Sigmoid colon (tissue), 4 donors: ENCODE results near the gene SATB2.

Experiments used
- CTCF ChIP-seq, 4 experiments: fragments of 450-650 bp in 3 of 4; fragments of 200-600 bp in 1 of 4; IDR thresholded peaks; one replicate each; pipeline ENCODE4 v1.5.1; 2016 to 2019; ENCODE audit warnings: antibody characterized with exemption in 4 of 4, mild to moderate bottlenecking in 3 of 4, moderate library complexity in 2 of 4
- EP300 ChIP-seq, 4 donors: sonication (generic); formaldehyde crosslinking; IDR thresholded peaks; one replicate each; pipeline ENCODE4 v1.6.1; 2017; ENCODE audit warnings: antibody characterized with exemption in 4 of 4
- POLR2A ChIP-seq, 2 donors: fragments of 450-650 bp; IDR thresholded peaks; one replicate each; pipeline ENCODE4 v1.6.1; 2016; ENCODE audit warnings: antibody characterized with exemption in 2 of 2, mild to moderate bottlenecking in 2 of 2, moderate library complexity in 2 of 2
- POLR2AphosphoS5 ChIP-seq, 4 donors: sonication (generic); formaldehyde crosslinking; IDR thresholded peaks; one replicate each; pipeline ENCODE4 v1.6.1; 2017; ENCODE audit warnings: antibody characterized with exemption in 4 of 4

GRCh38 chr2:199490049-199490448 lies 32.3 kb upstream of the SATB2 start:
- no peak for TF ChIP-seq EP300 (IDR thresholded peaks at IDR 0.05)
- no peak for TF ChIP-seq CTCF (IDR thresholded peaks at IDR 0.05)
- no peak for TF ChIP-seq POLR2A (IDR thresholded peaks at IDR 0.05)
- no peak for TF ChIP-seq POLR2AphosphoS5 (IDR thresholded peaks at IDR 0.05)
